SH-SY5Y (cell line): ENCODE results near the gene SLC27A5.

Experiments
- GATA2 ChIP-seq: IDR thresholded peaks from 2 replicates; pipeline ENCODE4 v1.6.1; 2011; ENCODE audit warnings: mild to moderate bottlenecking, low read depth, low read length
- GATA3 ChIP-seq: IDR thresholded peaks from 2 replicates; pipeline ENCODE4 v1.6.1; 2011; ENCODE audit warnings: low read depth, mild to moderate bottlenecking, low read length, moderate library complexity

GRCh38 chr19:58554494-58555368 lies 42.9 kb upstream of the SLC27A5 start, which contains the start of gene CHMP2A:
- TF ChIP-seq GATA3 (no peak), GATA2 (no peak)
